Subcutaneous abdominal adipose tissue (tissue), 5 donors: ENCODE data around the gene ASPHD1.
"Not testable (repeated sequence)": the region's sequence is repeated elsewhere in the genome, so short reads cannot be mapped to it uniquely, and the experiment has no call there.

Experiments
- H3K27ac ChIP-seq: one replicate; pipeline ENCODE4 v1.7.0; 2013; ENCODE audit warnings: low read depth, mild to moderate bottlenecking, inconsistent platforms, low read length, moderate library complexity
- H3K27me3 ChIP-seq, 5 donors: one replicate each; pipeline ENCODE4 v1.7.0; 2013; ENCODE audit warnings: low read length in 5 of 5, inconsistent platforms in 1 of 5; ENCODE audit not compliant: control insufficient read depth in 5 of 5, insufficient read depth in 4 of 5
- H3K36me3 ChIP-seq, 5 donors: one replicate each; pipeline ENCODE4 v1.7.0; 2013; ENCODE audit warnings: low read length in 5 of 5; ENCODE audit not compliant: control insufficient read depth in 5 of 5, insufficient read depth in 5 of 5
- H3K4me1 ChIP-seq, 5 donors: one replicate each; pipeline ENCODE4 v1.7.0; 2013; ENCODE audit warnings: low read length in 5 of 5, mild to moderate bottlenecking in 3 of 5, moderate library complexity in 1 of 5; ENCODE audit not compliant: control insufficient read depth in 5 of 5, insufficient read depth in 5 of 5
- H3K4me3 ChIP-seq, 5 donors: one replicate each; pipeline ENCODE4 v1.7.0; 2013; ENCODE audit warnings: low read length in 5 of 5, low read depth in 1 of 5
- H3K9ac ChIP-seq, 5 donors: one replicate each; pipeline ENCODE4 v1.7.0; 2013; ENCODE audit warnings: low read length in 5 of 5, mild to moderate bottlenecking in 4 of 5, moderate library complexity in 3 of 5
- H3K9me3 ChIP-seq, 5 donors: one replicate each; pipeline ENCODE4 v1.7.0; 2013; ENCODE audit warnings: low read length in 5 of 5; ENCODE audit not compliant: control insufficient read depth in 5 of 5
- donor health status: healthy.
- donor health status: healthy.
- donor health status: healthy.
- donor health status: healthy.
- donor health status: healthy.

Gene ASPHD1

GRCh38 chr16:29926711-29927052 lies 26.4 kb downstream of the ASPHD1 start:
- Histone ChIP-seq H3K9ac (peak overlapping the region; percentile 69 to 94 (median 81)), H3K36me3 (peaks cover 0 to 13% (median 6%) of the 10 kb centered on the region in 5 donors), H3K27me3 (no peaks in the 10 kb centered on the region), H3K4me3 (peak overlapping the region; percentile 84 to 96 (median 89)), H3K9me3 (no peaks in the 10 kb centered on the region), H3K4me1 (peaks cover 11 to 22% (median 19%) of the 10 kb centered on the region in 5 donors), H3K27ac (peak overlapping the region; percentile 81)

GRCh38 chr16:29927070-29927905 lies 27.0 kb downstream of the ASPHD1 start:
- peak overlapping the region; percentile 69 to 94 (median 81) for H3K9ac ChIP-seq
- H3K36me3 ChIP-seq = peaks cover 0 to 8% (median 6%) of the 10 kb centered on the region in 5 donors
- no peaks in the 10 kb centered on the region for H3K27me3 ChIP-seq
- peak overlapping the region; percentile 81 for H3K27ac ChIP-seq
- H3K4me3 ChIP-seq = peak overlapping the region; percentile 84 to 96 (median 89)
- no peaks in the 10 kb centered on the region for H3K9me3 ChIP-seq
- peaks cover 11 to 22% (median 19%) of the 10 kb centered on the region in 5 donors for H3K4me1 ChIP-seq

- not testable (repeated sequence) for H3K4me1 ChIP-seq, H3K9ac ChIP-seq, H3K4me3 ChIP-seq, H3K36me3 ChIP-seq, H3K27ac ChIP-seq, H3K9me3 ChIP-seq, H3K27me3 ChIP-seq
Observed at GRCh38 chr16:29931750-29932149, 31.5 kb downstream of the ASPHD1 start.

- H3K27me3 ChIP-seq = peaks cover 0 to 8% (median 0%) of the 10 kb centered on the region in 5 donors
- H3K9ac ChIP-seq = no peak overlapping the region
- H3K27ac ChIP-seq = no peak overlapping the region
- H3K36me3 ChIP-seq = no peaks in the 10 kb centered on the region
- H3K4me3 ChIP-seq = no peak overlapping the region
- H3K9me3 ChIP-seq = no peaks in the 10 kb centered on the region
- no peaks in the 10 kb centered on the region for H3K4me1 ChIP-seq
Observed at GRCh38 chr16:29940656-29941055, 40.4 kb downstream of the ASPHD1 start.

- H3K27me3 ChIP-seq = peaks cover 0 to 8% (median 0%) of the 10 kb centered on the region in 5 donors
- peak overlapping the region; percentile 46 for H3K27ac ChIP-seq
- H3K9ac ChIP-seq = no peak overlapping the region
- H3K9me3 ChIP-seq = no peaks in the 10 kb centered on the region
- H3K36me3 ChIP-seq = no peaks in the 10 kb centered on the region
- no peak overlapping the region for H3K4me3 ChIP-seq
- no peaks in the 10 kb centered on the region for H3K4me1 ChIP-seq
Observed at GRCh38 chr16:29943846-29944799, 43.8 kb downstream of the ASPHD1 start.

GRCh38 chr16:29947897-29948296 lies 47.6 kb downstream of the ASPHD1 start:
- no peaks in the 10 kb centered on the region for H3K9me3 ChIP-seq
- H3K4me1 ChIP-seq = no peaks in the 10 kb centered on the region
- H3K9ac ChIP-seq = no peak overlapping the region
- peaks cover 0 to 2% (median 0%) of the 10 kb centered on the region in 5 donors for H3K27me3 ChIP-seq
- H3K36me3 ChIP-seq = no peaks in the 10 kb centered on the region
- H3K4me3 ChIP-seq = no peak overlapping the region
- no peak overlapping the region for H3K27ac ChIP-seq

GRCh38 chr16:29950806-29951461 lies 50.6 kb downstream of the ASPHD1 start:
- H3K4me3 ChIP-seq = no peak overlapping the region
- H3K9ac ChIP-seq = no peak overlapping the region
- H3K4me1 ChIP-seq = no peaks in the 10 kb centered on the region
- H3K36me3 ChIP-seq = no peaks in the 10 kb centered on the region
- H3K9me3 ChIP-seq = no peaks in the 10 kb centered on the region
- H3K27me3 ChIP-seq = peaks cover 0 to 2% (median 0%) of the 10 kb centered on the region in 5 donors
- no peak overlapping the region for H3K27ac ChIP-seq

- Histone ChIP-seq H3K27me3 (peaks cover 0 to 2% (median 0%) of the 10 kb centered on the region in 5 donors), H3K27ac (no peak overlapping the region), H3K9ac (no peak overlapping the region), H3K36me3 (no peaks in the 10 kb centered on the region), H3K9me3 (no peaks in the 10 kb centered on the region), H3K4me1 (no peaks in the 10 kb centered on the region), H3K4me3 (no peak overlapping the region)
Observed at GRCh38 chr16:29951625-29952365, 51.5 kb downstream of the ASPHD1 start.
